NCI-H526 treated with DMSO at 0.1 percent for 48 hours (cell line): Measurements from ENCODE around the gene ALDH1L2.
"Not testable (repeated sequence)": the region's sequence is repeated elsewhere in the genome, so short reads cannot be mapped to it uniquely, and the experiment has no call there.

Experiments used
- DNase-seq: peaks from one replicate; lab custom pipeline; 2025; lab: John Stamatoyannopoulos, UW

The ALDH1L2 gene

DNA sequence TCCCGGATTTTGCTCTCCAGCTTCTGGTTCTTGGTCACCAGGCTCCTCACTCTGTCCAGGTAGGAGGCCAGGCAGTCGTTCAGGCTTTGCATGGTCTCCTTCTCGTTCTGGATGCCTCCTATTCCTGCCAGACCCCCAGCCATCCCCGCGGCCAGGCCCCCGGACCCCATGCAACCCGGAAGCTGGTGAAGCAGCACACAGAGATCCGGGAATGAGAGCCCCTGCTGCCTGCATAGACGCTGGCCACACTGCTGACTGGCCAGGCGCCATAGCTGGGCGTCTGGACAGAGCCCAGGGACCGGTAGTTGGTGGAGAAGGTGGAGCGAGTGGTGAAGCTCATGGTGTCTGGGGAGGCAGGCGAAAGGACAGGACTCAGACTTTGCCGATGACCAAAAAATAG, 106.6 kb downstream of the ALDH1L2 start:
- not testable (repeated sequence) for DNase-seq

DNA sequence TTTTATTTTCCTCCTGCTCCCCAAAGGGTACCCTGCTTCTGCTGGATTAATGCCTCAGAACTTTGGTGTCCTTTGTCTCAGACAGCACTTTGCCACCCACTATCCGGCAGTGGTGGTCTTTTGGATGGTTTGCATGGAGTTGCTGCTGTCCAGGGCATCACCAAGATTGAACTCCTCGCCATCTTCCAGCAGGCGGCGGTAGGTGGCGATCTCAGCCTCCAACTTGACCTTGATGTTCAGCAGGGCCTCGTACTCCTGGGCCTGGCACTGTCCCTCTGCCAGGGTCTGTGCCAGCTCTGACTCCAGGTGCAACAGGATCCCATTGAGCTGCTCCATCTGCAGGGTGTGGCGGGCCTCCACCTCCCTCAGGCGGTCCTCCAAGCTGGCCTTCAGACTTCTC, 107.6 kb downstream of the ALDH1L2 start:
- no peak for DNase-seq

DNA sequence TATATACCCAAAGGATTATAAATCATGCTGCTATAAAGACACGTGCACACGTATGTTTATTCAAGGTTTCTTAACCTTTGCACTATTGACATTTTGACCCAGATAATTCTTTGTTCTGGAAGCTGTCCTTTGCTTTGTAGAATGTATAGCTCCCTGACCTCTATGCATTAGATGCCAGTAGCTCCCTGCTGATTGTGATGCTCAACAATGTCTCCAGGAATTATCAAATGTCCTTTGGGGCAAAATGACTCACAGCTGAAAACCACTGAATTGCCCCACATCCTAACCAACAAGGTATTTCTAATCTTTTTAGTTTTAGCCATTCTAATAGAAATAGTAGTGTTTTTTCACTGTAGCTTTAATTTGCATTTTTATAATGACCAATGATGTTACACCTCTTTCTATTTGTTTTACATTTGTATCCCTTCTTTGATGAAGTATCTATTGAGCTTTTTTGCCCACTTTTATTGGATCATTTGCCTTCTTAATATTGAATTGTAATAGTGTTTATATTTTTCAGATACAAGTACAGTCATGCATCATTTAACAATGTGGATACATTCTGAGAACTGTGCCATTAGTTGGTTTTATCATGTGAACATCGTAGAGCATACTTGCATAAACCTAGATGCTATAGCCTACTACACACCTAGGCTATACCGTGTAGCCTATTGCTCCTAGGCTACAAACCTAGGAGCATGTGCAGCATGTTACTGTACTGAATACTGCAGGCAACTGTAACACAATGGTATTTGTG, 108.5 kb downstream of the ALDH1L2 start:
- no peak for DNase-seq

DNA sequence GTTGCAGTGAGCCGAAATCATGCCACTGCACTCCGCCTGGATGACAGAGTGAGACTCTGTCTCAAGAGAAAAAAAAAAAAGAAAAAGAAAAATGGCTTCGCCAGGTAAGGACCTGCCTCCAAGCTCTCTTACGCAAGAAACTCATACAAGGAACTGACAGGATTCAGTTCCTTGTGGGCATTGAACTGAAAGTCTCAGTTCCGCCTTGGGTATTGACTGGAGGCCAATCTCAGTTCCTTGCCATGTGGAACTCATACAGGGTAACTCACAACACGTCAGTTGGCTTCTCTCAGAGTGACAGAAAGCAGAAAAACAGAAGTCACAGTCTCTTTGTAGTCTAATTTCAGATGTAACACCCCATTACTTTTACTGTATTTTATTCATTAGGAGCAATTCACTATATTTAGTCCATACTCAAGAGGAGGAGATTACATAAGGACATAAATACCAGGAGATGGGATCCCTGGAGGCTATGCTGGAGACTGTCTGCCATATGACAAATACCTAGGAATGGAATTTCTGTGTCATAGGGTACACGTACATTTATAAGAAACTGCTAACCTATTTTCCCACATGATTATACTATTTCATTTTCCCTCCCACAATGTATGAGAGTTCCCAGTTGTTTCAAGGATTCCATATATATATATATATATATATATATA, 109.5 kb downstream of the ALDH1L2 start:
- no peak for DNase-seq

DNA sequence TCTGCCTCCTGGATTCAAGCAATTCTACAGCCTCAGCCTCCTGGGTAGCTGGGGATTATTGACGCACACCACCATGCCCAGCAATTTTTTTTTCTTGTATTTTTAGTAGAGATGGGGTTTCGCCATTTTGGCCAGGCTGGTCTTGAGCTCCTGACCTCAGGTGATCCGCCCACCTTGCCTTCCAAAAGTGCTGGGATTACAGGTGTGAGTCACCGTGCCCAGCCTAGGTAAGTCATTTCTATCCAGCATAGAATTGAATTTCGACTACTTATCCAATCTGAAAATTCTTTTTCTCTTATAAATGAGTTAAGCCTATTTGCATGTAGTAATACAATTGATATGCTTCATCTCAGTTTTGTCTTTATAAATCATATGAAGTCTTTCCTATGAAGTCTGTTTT, 111.0 kb downstream of the ALDH1L2 start:
- no peak for DNase-seq

DNA sequence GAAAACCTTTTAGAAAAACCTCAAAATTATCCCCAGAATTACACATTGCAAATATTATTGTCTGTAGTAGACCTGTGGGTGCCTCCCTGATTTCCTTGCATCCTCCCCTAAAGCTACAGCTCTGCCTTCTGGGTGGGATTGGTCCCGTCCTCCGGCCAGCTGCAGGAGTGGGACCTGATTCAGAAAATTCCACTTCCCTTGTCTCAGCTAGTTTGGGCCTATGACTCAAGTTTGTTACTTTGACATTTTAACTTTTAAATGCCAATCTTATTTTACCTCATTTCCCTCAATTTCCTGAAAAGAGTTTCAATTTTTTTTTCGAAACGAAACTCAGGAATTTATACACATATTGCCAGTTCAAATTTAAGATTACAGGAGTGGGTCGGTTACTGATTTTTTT, 113.0 kb downstream of the ALDH1L2 start:
- no peak for DNase-seq
